ENCODE measurements around the gene PLA2R1.
A peak's percentile ranks its signal among the peaks of the same experiment; 100 is the strongest.

PLA2R1 gene

DNA sequence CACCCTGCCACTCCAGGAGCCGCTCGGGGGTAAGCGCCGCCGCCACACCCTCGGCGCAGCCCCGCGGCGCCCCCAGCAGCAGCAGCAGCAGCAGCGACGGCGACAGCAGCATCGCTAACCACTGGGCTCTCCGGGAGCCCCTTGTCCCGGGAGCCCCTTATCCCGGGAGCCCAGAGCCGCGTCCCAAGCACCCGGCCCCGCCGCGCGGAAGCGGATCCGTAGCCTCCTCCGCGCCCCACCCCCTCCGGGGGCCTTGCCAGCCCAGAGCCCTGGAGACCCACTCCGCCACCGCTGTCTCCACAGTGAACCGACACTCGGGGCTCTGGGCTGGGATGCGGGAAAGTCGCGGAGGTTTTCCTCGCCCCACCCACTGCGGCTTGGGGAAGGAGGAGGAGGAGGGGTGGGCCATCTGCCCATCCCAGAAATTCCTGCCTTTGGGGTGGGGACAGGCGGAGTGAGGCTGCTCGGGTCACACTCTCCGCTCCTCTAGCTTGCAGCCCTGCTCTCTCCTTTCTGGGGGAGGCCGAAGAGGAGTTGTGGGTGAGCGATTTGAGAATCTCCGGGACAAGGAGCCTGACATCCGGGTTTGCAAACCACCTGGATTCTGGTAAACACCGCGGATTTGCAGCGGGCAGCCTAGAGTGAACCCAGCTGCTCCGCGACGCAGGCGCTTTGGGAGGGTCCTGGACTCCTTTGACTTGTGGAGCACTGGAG is at the start of gene PLA2R1:
Gene PLA2R1, minus strand, starts transcription at position 324 of the 714 bp plus-strand sequence. Its CDS starts 212 bp downstream, at position 112.
- DNase-seq, result no peak

GRCh38 chr2:160110674-160111239 is 48.3 kb upstream of the PLA2R1 start:
- DNase-seq, result no peak

GRCh38 chr2:160109939-160110673 is 47.7 kb upstream of the PLA2R1 start:
- peak; percentile 31 to 41 for DNase-seq

GRCh38 chr2:160109243-160109642 is 46.8 kb upstream of the PLA2R1 start:
- DNase-seq, result no peak

DNA sequence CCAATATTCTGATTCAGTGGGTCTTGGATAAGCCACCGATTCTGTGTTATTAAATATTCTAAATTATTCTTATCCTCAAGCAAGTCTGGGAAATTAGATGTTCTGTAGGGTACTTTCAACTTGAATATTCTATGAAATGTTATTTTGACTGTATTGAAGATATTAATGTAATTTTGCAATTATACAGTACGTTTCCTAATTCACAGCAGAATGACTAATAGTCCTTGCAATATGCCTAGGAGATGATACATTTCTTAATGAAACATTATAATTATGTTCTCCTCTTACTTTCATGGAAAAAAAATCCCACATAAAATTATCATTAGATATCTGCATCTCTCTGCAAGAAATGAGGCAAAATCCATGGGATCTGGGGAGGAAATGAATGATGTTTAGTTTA is 46.2 kb upstream of the PLA2R1 start:
- DNase-seq, result no peak

DNA sequence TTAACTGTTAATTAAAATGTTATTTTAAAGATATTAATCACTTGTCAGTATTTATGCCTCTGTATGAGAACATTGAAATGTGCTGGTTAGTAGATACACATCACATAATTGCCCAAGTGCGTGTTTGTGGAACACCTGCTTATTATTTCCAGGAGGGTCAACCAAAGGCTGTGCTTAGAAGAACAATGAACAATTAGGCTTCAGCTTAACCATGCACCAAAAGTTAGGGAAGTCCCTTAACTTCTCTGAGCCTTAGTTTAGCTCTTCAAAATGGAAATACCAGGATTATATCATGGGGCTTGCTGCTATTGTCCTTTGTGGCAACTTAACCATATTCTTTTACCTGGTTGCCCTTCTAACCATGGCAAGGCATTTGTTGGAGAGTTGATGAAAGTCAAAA is 43.0 kb upstream of the PLA2R1 start:
- DNase-seq, result no peak

- no peak for DNase-seq
Observed at GRCh38 chr2:160104115-160104514, 41.7 kb upstream of the PLA2R1 start.

DNA sequence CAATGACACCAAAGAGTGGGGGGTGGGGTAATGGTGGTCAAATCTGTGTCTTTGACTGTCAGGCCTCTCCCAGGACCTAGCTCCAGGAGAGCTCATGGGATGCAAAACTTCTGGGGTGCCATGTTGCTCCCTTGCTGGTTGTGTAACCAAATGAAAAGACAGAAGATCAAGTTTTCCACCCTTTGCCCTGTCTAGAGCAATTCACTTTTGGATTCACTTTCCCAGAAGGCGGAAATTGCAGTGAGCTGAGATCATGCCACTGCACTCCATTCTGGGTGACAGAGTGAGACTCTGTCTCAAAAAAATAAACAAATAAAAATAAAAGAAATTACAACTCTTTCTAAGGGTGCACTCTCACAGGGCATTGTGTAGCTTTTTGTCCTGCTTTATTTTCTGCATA is 34.9 kb upstream of the PLA2R1 start:
- no peak for DNase-seq

DNA sequence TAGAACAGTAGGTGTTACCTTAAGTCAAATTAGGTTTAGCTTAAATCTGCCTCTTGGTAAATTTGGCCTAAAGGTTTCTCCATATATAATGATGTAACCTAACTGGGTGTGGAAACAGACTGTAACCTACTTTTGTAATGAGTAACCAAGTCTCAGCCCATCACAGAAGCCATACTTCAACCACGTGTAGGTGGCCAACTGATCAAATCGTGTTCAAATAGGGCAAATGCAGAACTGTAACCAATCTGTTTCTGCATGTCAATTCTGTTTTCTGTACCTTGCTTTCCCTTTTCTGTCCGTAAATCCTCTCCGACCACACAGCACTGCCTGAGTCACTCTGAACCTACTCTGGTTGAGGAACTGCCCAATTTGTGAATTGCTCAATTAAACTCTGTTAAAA is 34.0 kb upstream of the PLA2R1 start:
- no peak for DNase-seq

GRCh38 chr2:160092445-160092844 is 30.0 kb upstream of the PLA2R1 start:
- DNase-seq, result no peak

DNA sequence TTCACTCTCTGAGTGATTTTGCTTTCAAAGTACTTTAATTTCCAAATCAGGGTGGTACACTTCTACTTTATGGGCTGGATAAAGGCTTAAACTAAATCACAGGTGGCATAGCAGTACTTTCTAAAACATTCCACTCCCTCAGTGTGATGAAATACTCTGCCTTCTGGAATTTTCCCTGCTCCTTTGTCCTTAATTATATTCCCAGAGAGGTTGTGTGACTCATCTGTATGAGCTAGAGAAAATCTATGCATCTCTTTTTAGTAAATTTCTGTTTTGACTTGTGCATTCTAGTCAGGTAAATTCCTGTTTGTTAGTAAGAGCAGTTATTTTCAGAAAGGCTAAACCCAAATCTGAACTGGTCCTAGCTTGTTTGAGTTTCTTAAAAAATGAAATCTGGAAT is 29.0 kb upstream of the PLA2R1 start:
- no peak for DNase-seq

- DNase-seq, result no peak
Observed at GRCh38 chr2:160087854-160088745, 25.7 kb upstream of the PLA2R1 start.

GRCh38 chr2:160085662-160086061 is 23.2 kb upstream of the PLA2R1 start:
- no peak for DNase-seq

- no peak for DNase-seq
Observed at GRCh38 chr2:160077912-160078810, 15.7 kb upstream of the PLA2R1 start.

GRCh38 chr2:160076914-160077313 is 14.5 kb upstream of the PLA2R1 start:
- DNase-seq, result no peak

- no peak for DNase-seq
Observed at GRCh38 chr2:160076241-160076640, 13.8 kb upstream of the PLA2R1 start.

DNA sequence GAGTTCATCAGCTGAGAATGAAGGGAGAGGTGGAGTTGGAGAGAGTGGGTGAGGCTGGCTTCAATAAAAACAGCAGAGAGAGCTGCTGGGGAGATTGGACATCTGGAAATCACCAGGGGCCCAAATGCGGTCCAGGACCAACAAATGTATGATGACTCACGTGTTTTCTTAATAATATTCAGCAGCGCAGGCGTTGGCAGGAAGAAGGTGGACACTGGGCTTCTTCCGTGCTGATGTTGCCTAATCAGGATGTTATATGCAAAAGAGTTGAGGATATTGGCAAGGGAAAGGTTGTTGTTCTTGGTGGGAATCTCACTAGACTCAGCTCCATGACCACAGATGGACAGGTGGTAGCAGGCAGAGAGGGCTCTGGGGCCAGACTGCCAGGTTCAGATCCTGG is 12.8 kb upstream of the PLA2R1 start:
- DNase-seq, result no peak

GRCh38 chr2:160073284-160073888 is 11.0 kb upstream of the PLA2R1 start:
- DNase-seq, result no peak

DNA sequence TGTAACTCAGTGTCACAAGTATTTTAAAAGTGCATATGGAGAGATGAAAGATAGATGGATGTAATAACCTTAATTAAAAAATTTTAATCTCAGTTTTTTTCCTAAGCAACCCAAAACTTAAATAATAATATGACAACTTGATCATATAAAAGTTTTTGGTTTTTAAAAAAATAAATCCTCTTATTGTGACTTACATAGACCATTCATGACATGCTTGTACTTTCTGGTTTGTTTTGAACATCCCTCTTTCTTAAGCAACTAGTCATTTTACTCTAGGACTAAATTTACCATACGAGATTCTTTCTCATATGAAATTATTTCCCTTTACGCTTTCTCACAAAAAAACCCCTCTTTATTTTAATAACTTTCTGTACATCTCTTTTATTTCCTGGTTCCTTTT is 6.5 kb upstream of the PLA2R1 start:
- no peak for DNase-seq

- no peak for DNase-seq
Observed at GRCh38 chr2:160064916-160065315, 2.5 kb upstream of the PLA2R1 start.

- DNase-seq, result no peak
Observed at GRCh38 chr2:160063879-160064612, 1.6 kb upstream of the PLA2R1 start.

Measured in activated CD4-positive, alpha-beta T cell treated with anti-CD3 and anti-CD28 coated beads, Interleukin-2, amount 50 U/mL, for 4 hours (primary cell).